Mammary microvascular endothelial cell (primary cell): ENCODE measurements around the gene GRM4. TPM values are rescaled to one million over a fixed set of nuclear protein-coding genes. Genes with fewer than 3 reads are reported as not detected.

ENCODE experiments used
- total RNA-seq: library from RNA; depleted of rRNA; stranded (reverse); fragments of >200 nt; gene quantifications from 2 replicates; pipeline ENCODE4 v1.2.3, GENCODE V29; 2015

The GRM4 gene
- not detected in 2 replicates for total RNA-seq

DNA sequence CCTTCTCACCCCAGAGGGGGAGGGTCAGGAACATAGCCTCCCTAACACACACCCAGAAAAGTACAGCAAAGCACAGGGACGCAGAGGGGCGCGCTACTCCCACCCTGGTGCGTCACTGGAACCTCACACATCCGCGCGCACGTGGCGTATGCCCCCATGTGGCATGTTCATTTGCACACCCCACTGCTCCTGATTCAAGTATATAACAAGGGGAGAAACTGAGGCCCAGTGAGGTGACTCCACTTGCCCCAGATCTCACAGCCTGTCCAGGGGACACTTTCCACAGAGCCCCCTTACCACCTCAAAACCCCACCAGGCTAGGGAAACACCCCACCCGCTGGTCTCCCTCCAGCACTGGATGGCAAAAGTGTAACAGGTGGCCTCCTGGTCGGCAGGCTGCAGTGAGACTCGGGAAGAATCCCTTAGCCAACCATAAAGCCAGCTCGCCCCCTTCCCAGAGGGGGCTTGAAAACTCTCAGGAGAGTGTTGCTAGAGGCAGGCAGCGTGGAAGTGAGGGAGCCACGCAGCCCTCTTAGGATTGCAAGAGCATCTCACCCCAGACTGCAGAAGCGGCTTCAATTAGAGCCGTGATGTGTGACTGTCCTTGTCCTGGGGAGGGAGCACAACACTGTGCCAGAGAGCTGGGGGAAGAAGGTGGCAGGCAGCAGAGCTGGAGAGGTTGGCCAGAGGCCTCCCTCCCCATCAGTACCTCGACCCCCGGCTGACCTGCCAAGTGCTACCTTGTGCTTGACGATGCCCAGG, at the start of gene GRM4:
Gene GRM4, minus strand, starts transcription at position 67 of the 762 bp plus-strand sequence. CDS start 12,591 bp downstream, outside the sequence.

Other genes starting within 250 kb of the GRM4 start
- 1,100 and 1,150 TPM in 2 replicates for gene HMGA1, start 90.8 kb upstream of the GRM4 start, total RNA-seq
- 39.8 and 45.3 TPM in 2 replicates for gene SMIM29, start 102.9 kb upstream of the GRM4 start, total RNA-seq
- gene NUDT3, start 246.6 kb upstream of the GRM4 start, total RNA-seq, result 16.7 and 17.0 TPM in 2 replicates